HCT116 (cell line): ENCODE data around the gene LINS1. TPM values are rescaled to one million over a fixed set of nuclear protein-coding genes. Genes with fewer than 3 reads are reported as not detected.
"Not testable (repeated sequence)": the region's sequence is repeated elsewhere in the genome, so short reads cannot be mapped to it uniquely, and the experiment has no call there.

Experiments
- ATAC-seq: fragments of 200-7000 bp; cut with Tn5 transposase; 2 replicates; pipeline ENCODE4 v1.9.1; 2020; ENCODE audit warnings: mild to moderate bottlenecking, moderate library complexity
- BruUV-seq: library from RNA; stranded (reverse); fragments of 400-500 nt; replicated peaks from 2 replicates; lab custom pipeline; 2021; lab: Mats Ljungman, UMichigan
- CTCF ChIA-PET: fragments of 300-600 bp; sonication (Branson Sonifier 250); formaldehyde crosslinking; loops from one replicate; lab custom pipeline; 2021; ENCODE audit warnings: antibody characterized with exemption; lab: Charles Lee
- POLR2A ChIA-PET: fragments of 300-600, 350-600 bp; sonication (Branson Sonifier 250); formaldehyde crosslinking; loops from one replicate; lab custom pipeline; 2021; ENCODE audit warnings: antibody characterized with exemption; lab: Charles Lee
- RAD21 ChIA-PET, 2 experiments: fragments of 300-600 bp; sonication (Branson Sonifier 250); formaldehyde crosslinking; loops; one replicate each; lab custom pipeline; 2023; ENCODE audit warnings: low total read pairs in 2 of 2; ENCODE audit not compliant: uncharacterized antibody in 2 of 2, unreplicated experiment in 2 of 2, low non-redundant PET in 1 of 2; lab: Charles Lee
- DNase-seq: peaks from one replicate; pipeline ENCODE4 v3.0.0-alpha.2; 2010; ENCODE audit warnings: low read depth, low spot score
- H2AFZ ChIP-seq: fragments of 200-600 bp; shearing (Covaris generic), sonication (generic); 2 replicates; pipeline ENCODE4 v1.6.1; 2017; ENCODE audit warnings: low read depth, mixed run types, mixed read lengths, antibody characterized with exemption, low read length; ENCODE audit not compliant: poor library complexity, severe bottlenecking
- H3K27ac ChIP-seq: 2 replicates; pipeline ENCODE4 v1.5.1; 2012; ENCODE audit warnings: low read depth, low read length
- H3K27me3 ChIP-seq: fragments of 200-600 bp; sonication (generic); 2 replicates; pipeline ENCODE4 v1.6.1; 2016; ENCODE audit warnings: mixed run types, low read length, mixed read lengths; ENCODE audit not compliant: insufficient read depth
- H3K36me3 ChIP-seq, 2 experiments: fragments of 200-500 bp in 1 of 2; fragments of 200-600 bp in 1 of 2; sonication (Bioruptor generic) in 1 of 2; sonication (generic) in 1 of 2; 2 replicates each; pipeline versions ENCODE4 v1.5.1 to v1.6.1; 2014 to 2016; ENCODE audit warnings: low read length in 2 of 2, inconsistent platforms in 1 of 2, mixed read lengths in 1 of 2, mixed run types in 1 of 2; ENCODE audit not compliant: insufficient read depth in 2 of 2, control insufficient read depth in 1 of 2
- H3K4me1 ChIP-seq, 2 experiments: fragments of 200-600 bp in 1 of 2; sonication (generic) in 1 of 2; 2 replicates each; pipeline versions ENCODE4 v1.5.1 to v1.6.1; 2012 to 2017; ENCODE audit warnings: low read length in 2 of 2, inconsistent platforms in 1 of 2, mild to moderate bottlenecking in 1 of 2, mixed read lengths in 1 of 2, mixed run types in 1 of 2, moderate library complexity in 1 of 2; ENCODE audit not compliant: insufficient read depth in 2 of 2, control insufficient read depth in 1 of 2
- H3K4me2 ChIP-seq: fragments of 200-600 bp; sonication (generic); 2 replicates; pipeline ENCODE4 v1.6.1; 2017; ENCODE audit warnings: mixed run types, low read length, mixed read lengths
- H3K4me3 ChIP-seq, 2 experiments: fragments of 200-600 bp in 1 of 2; sonication (generic) in 1 of 2; replicated peaks in 1 of 2; 2 replicates each; pipeline ENCODE4 v1.5.1; 2011 to 2016; ENCODE audit warnings: low read length in 2 of 2, control low read depth in 1 of 2, low read depth in 1 of 2, mild to moderate bottlenecking in 1 of 2, mixed read lengths in 1 of 2, mixed run types in 1 of 2
- H3K79me2 ChIP-seq: fragments of 200-600 bp; sonication (generic); 2 replicates; pipeline ENCODE4 v1.6.1; 2017; ENCODE audit warnings: mild to moderate bottlenecking, mixed run types, low read length, moderate library complexity, mixed read lengths; ENCODE audit not compliant: insufficient read depth
- H3K9ac ChIP-seq: fragments of 200-600 bp; sonication (generic); 2 replicates; pipeline ENCODE4 v1.6.1; 2016; ENCODE audit warnings: low read length, mixed read lengths
- H3K9me2 ChIP-seq: fragments of 200-600 bp; sonication (generic), shearing (Covaris generic); 2 replicates; pipeline ENCODE4 v1.6.1; 2017; ENCODE audit warnings: mixed run types, mild to moderate bottlenecking, moderate library complexity; ENCODE audit not compliant: insufficient read depth
- H3K9me3 ChIP-seq, 2 experiments: fragments of 200-500 bp in 1 of 2; fragments of 200-600 bp in 1 of 2; sonication (Bioruptor generic) in 1 of 2; sonication (generic) in 1 of 2; 2 replicates each; pipeline ENCODE4 v1.6.1; 2014 to 2017; ENCODE audit warnings: low read length in 2 of 2, mixed read lengths in 2 of 2, inconsistent platforms in 1 of 2, low read depth in 1 of 2, mild to moderate bottlenecking in 1 of 2, mixed run types in 1 of 2, moderate library complexity in 1 of 2; ENCODE audit not compliant: control insufficient read depth in 1 of 2, insufficient read depth in 1 of 2
- H4K20me1 ChIP-seq: fragments of 200-600 bp; sonication (generic), shearing (Covaris generic); 2 replicates; pipeline ENCODE4 v1.6.1; 2017; ENCODE audit warnings: mixed run types, mild to moderate bottlenecking, moderate library complexity; ENCODE audit not compliant: insufficient read depth
- CBX3 ChIP-seq: IDR thresholded peaks from 2 replicates; pipeline ENCODE4 v1.6.1; 2012; ENCODE audit warnings: low read depth
- CEBPB ChIP-seq: IDR thresholded peaks from 2 replicates; pipeline ENCODE4 v1.6.1; 2012; ENCODE audit warnings: low read depth
- EGR1 ChIP-seq: IDR thresholded peaks from 2 replicates; pipeline ENCODE4 v1.6.1; 2012; ENCODE audit warnings: low read depth
- EZH2 ChIP-seq: fragments of 200-600 bp; sonication (generic); IDR thresholded peaks from 2 replicates; pipeline ENCODE4 v1.6.1; 2017; ENCODE audit warnings: antibody characterized with exemption, mixed run types
- EZH2phosphoT487 ChIP-seq: fragments of 200-600 bp; IDR thresholded peaks from 2 replicates; pipeline ENCODE4 v1.6.1; 2018; ENCODE audit warnings: antibody characterized with exemption, borderline replicate concordance
- JUND ChIP-seq: IDR thresholded peaks from 2 replicates; pipeline ENCODE4 v1.6.1; 2012
- SP1 ChIP-seq: IDR thresholded peaks from 2 replicates; pipeline ENCODE4 v1.6.1; 2012; ENCODE audit warnings: low read depth
- SRF ChIP-seq: IDR thresholded peaks from 2 replicates; pipeline ENCODE4 v1.6.1; 2012; ENCODE audit warnings: low read depth
- TCF7L2 ChIP-seq: IDR thresholded peaks from 2 replicates; pipeline ENCODE4 v1.7.0; 2011; ENCODE audit warnings: borderline replicate concordance, inconsistent platforms; ENCODE audit not compliant: insufficient read depth, insufficient read length; ENCODE audit errors: extremely low read depth
- intact Hi-C: fragments of 100-400 bp; cut with micrococcal nuclease; formaldehyde crosslinking; loops from 2 replicates; pipeline ENCODE4 v1.10.0; 2022
- total RNA-seq: library from RNA; stranded (reverse); gene quantifications from one replicate; pipeline ENCODE4 v1.2.1, GENCODE V29; 2021; ENCODE audit not compliant: unreplicated experiment
- TF ChIP-seq, protein P1 (sequence below): IDR thresholded peaks from 2 replicates; pipeline ENCODE4 v1.6.1; 2012; ENCODE audit warnings: low read depth
- TF ChIP-seq, protein P2 (sequence below), 3 experiments: fragments of 200-600 bp in 1 of 3; sonication (generic) in 1 of 3; IDR thresholded peaks in 2 of 3; conservative IDR thresholded peaks in 1 of 3; 2 replicates each; pipeline ENCODE4 v1.5.1; 2012 to 2017; ENCODE audit warnings: low read depth in 2 of 3, low read length in 2 of 3, antibody characterized with exemption in 1 of 3, borderline replicate concordance in 1 of 3, control low read depth in 1 of 3, mild to moderate bottlenecking in 1 of 3, mixed read lengths in 1 of 3, mixed run types in 1 of 3, moderate library complexity in 1 of 3; ENCODE audit not compliant: insufficient read depth in 1 of 3
- TF ChIP-seq, protein P3 (sequence below): IDR thresholded peaks from 2 replicates; pipeline ENCODE4 v1.6.1; 2012
- TF ChIP-seq, protein P4 (sequence below): IDR thresholded peaks from 2 replicates; pipeline ENCODE4 v1.6.1; 2011; ENCODE audit warnings: mild to moderate bottlenecking, low read length, moderate library complexity; ENCODE audit not compliant: insufficient replicate concordance; ENCODE audit errors: extremely low read depth
- TF ChIP-seq, protein P5 (sequence below): IDR thresholded peaks from 2 replicates; pipeline ENCODE4 v1.6.1; 2012

LINS1 gene
- total RNA-seq, 1 experiment from 2014 or later = 14.7 TPM

DNA sequence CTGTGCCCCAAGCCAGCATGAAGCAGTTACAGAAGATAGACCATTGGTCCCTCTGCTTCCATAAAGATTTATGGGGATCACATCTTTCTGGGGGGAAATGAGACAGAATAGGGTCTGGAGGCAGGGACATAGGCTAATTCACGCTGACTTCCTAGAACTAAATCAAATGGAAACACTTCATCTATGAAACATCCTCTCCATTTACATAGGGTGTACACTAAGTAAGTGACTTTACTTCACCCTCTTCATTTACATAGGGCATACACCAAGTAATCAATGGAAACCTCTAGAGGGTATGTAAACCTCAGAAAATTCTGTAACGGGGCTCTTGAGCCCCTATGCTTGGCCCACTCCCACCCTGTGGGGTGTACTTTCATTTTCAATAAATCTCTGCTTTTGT lies 10.1 kb downstream of the LINS1 start:
- CTCF ChIA-PET = no interaction called here
- H3K4me2 ChIP-seq = no peak overlapping the region
- H3K9me2 ChIP-seq = no peaks in the 10 kb centered on the region
- no peak overlapping the region for H3K9ac ChIP-seq
- TF ChIP-seq JUND = no peak
- TF ChIP-seq, protein P1, sequence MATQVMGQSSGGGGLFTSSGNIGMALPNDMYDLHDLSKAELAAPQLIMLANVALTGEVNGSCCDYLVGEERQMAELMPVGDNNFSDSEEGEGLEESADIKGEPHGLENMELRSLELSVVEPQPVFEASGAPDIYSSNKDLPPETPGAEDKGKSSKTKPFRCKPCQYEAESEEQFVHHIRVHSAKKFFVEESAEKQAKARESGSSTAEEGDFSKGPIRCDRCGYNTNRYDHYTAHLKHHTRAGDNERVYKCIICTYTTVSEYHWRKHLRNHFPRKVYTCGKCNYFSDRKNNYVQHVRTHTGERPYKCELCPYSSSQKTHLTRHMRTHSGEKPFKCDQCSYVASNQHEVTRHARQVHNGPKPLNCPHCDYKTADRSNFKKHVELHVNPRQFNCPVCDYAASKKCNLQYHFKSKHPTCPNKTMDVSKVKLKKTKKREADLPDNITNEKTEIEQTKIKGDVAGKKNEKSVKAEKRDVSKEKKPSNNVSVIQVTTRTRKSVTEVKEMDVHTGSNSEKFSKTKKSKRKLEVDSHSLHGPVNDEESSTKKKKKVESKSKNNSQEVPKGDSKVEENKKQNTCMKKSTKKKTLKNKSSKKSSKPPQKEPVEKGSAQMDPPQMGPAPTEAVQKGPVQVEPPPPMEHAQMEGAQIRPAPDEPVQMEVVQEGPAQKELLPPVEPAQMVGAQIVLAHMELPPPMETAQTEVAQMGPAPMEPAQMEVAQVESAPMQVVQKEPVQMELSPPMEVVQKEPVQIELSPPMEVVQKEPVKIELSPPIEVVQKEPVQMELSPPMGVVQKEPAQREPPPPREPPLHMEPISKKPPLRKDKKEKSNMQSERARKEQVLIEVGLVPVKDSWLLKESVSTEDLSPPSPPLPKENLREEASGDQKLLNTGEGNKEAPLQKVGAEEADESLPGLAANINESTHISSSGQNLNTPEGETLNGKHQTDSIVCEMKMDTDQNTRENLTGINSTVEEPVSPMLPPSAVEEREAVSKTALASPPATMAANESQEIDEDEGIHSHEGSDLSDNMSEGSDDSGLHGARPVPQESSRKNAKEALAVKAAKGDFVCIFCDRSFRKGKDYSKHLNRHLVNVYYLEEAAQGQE = no peak
- TF ChIP-seq, protein P2, sequence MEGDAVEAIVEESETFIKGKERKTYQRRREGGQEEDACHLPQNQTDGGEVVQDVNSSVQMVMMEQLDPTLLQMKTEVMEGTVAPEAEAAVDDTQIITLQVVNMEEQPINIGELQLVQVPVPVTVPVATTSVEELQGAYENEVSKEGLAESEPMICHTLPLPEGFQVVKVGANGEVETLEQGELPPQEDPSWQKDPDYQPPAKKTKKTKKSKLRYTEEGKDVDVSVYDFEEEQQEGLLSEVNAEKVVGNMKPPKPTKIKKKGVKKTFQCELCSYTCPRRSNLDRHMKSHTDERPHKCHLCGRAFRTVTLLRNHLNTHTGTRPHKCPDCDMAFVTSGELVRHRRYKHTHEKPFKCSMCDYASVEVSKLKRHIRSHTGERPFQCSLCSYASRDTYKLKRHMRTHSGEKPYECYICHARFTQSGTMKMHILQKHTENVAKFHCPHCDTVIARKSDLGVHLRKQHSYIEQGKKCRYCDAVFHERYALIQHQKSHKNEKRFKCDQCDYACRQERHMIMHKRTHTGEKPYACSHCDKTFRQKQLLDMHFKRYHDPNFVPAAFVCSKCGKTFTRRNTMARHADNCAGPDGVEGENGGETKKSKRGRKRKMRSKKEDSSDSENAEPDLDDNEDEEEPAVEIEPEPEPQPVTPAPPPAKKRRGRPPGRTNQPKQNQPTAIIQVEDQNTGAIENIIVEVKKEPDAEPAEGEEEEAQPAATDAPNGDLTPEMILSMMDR (IDR thresholded peaks at IDR 0.05 in 2 of 3, conservative IDR thresholded peaks at IDR 0.05 in 1 of 3; ENCODE audit: borderline replicate concordance in 1 of 3, insufficient read depth in 1 of 3, low read depth in 2 of 3, low read length in 2 of 3) = no peak
- no peak for TF ChIP-seq SRF
- TF ChIP-seq CEBPB = no peak
- TF ChIP-seq, protein P3, sequence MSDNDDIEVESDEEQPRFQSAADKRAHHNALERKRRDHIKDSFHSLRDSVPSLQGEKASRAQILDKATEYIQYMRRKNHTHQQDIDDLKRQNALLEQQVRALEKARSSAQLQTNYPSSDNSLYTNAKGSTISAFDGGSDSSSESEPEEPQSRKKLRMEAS = no peak
- no peak for TF ChIP-seq EZH2phosphoT487
- TF ChIP-seq, protein P4, sequence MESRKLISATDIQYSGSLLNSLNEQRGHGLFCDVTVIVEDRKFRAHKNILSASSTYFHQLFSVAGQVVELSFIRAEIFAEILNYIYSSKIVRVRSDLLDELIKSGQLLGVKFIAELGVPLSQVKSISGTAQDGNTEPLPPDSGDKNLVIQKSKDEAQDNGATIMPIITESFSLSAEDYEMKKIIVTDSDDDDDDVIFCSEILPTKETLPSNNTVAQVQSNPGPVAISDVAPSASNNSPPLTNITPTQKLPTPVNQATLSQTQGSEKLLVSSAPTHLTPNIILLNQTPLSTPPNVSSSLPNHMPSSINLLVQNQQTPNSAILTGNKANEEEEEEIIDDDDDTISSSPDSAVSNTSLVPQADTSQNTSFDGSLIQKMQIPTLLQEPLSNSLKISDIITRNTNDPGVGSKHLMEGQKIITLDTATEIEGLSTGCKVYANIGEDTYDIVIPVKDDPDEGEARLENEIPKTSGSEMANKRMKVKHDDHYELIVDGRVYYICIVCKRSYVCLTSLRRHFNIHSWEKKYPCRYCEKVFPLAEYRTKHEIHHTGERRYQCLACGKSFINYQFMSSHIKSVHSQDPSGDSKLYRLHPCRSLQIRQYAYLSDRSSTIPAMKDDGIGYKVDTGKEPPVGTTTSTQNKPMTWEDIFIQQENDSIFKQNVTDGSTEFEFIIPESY = no peak
- no peak for TF ChIP-seq EZH2
- no peak for TF ChIP-seq TCF7L2
- TF ChIP-seq, protein P5, sequence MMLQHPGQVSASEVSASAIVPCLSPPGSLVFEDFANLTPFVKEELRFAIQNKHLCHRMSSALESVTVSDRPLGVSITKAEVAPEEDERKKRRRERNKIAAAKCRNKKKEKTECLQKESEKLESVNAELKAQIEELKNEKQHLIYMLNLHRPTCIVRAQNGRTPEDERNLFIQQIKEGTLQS = no peak
- TF ChIP-seq CBX3 = no peak
- TF ChIP-seq SP1 = no peak
- TF ChIP-seq EGR1 = no peak
- TF ChIP-seq, all 23 proteins: peak for 0
- no TSS peak for BruUV-seq
- Histone ChIP-seq H2AFZ (no peak overlapping the region), H3K27ac (no peak overlapping the region), H3K4me3 (no peak overlapping the region), H4K20me1 (no peaks in the 10 kb centered on the region), H3K4me1 (0 out of 4 replicates have a peak, but pooled peaks cover 0 to under 1% of the 10 kb centered on the region in 2 experiments), H3K36me3 (no peaks in the 10 kb centered on the region), H3K27me3 (no peaks in the 10 kb centered on the region), H3K9me3 (peaks cover 14 to 18% of the 10 kb centered on the region in 2 experiments; a peak in 3 of 4 replicates), H3K79me2 (peaks cover 90% of the 10 kb centered on the region)
- ChIA-PET RAD21 (no interaction called here), POLR2A (no interaction called here)
- no peak for ATAC-seq
- intact Hi-C loops = no loop called here
- DNase-seq = no peak

DNA sequence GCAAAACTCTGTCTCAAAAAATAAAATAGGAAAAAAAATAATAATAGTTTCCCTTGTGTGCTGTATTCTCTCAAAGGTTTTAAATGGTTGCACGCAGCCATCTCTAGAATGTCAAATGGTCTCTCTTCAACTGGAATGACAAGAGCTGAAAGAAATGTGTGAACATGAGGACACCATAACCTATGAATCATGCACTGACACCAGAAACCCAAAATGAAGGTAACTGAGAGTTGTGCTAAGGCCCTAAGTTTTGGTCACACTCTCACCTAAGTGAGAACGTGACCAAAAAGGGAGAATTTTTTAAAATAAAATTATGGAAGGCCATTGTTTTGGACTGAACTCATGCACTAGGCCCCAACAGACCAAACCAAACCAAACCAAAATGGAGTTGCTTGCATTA lies 10.8 kb downstream of the LINS1 start:
- H3K9me2 ChIP-seq, H3K36me3 ChIP-seq, H3K27me3 ChIP-seq, H2AFZ ChIP-seq, RAD21 ChIA-PET, intact Hi-C loops, CTCF ChIA-PET, DNase-seq, H3K9ac ChIP-seq, H3K4me3 ChIP-seq, H4K20me1 ChIP-seq, H3K27ac ChIP-seq, ATAC-seq, POLR2A ChIA-PET, H3K4me2 ChIP-seq, BruUV-seq, H3K4me1 ChIP-seq: not testable (repeated sequence)
- peaks cover 14 to 18% of the 10 kb centered on the region in 2 experiments; a peak in 3 of 4 replicates for H3K9me3 ChIP-seq
- H3K79me2 ChIP-seq = peaks cover 89% of the 10 kb centered on the region
